Fibroblast of lung (primary cell): ENCODE results near the gene AP1G2. TPM values are rescaled to one million over a fixed set of nuclear protein-coding genes. Genes with fewer than 3 reads are reported as not detected.

Source experiments
- DNase-seq, 2 donors: peaks; one replicate each; pipeline versions ENCODE4 v3.0.0 to v3.0.0-alpha.2; 2010; ENCODE audit warnings: low read depth in 2 of 2
- H2AFZ ChIP-seq: 2 replicates; pipeline ENCODE4 v1.5.1; 2012; ENCODE audit warnings: low read length, control low read depth, inconsistent platforms
- H3K27ac ChIP-seq: 2 replicates; pipeline ENCODE4 v1.5.1; 2011; ENCODE audit warnings: low read length, control low read depth; ENCODE audit not compliant: insufficient read depth
- H3K27me3 ChIP-seq: 2 replicates; pipeline ENCODE4 v1.5.1; 2011; ENCODE audit warnings: mild to moderate bottlenecking, low read length; ENCODE audit not compliant: control insufficient read depth, insufficient read depth
- H3K36me3 ChIP-seq: 2 replicates; pipeline ENCODE4 v1.5.1; 2011; ENCODE audit warnings: low read length; ENCODE audit not compliant: control insufficient read depth, insufficient read depth
- H3K4me1 ChIP-seq: 2 replicates; pipeline ENCODE4 v1.5.1; 2011; ENCODE audit warnings: low read length; ENCODE audit not compliant: control insufficient read depth, insufficient read depth; ENCODE audit errors: extremely low read depth
- H3K4me2 ChIP-seq: 2 replicates; pipeline ENCODE4 v1.5.1; 2011; ENCODE audit warnings: low read length, control low read depth; ENCODE audit not compliant: insufficient read depth; ENCODE audit errors: extremely low read depth
- H3K4me3 ChIP-seq, 4 experiments: fragments of 200-600 bp in 1 of 4; sonication (generic) in 1 of 4; replicated peaks in 1 of 4; 2 replicates each; pipeline ENCODE4 v1.5.1; 2011 to 2016; ENCODE audit warnings: low read length in 4 of 4, low read depth in 3 of 4, mild to moderate bottlenecking in 3 of 4, control low read depth in 2 of 4, inconsistent platforms in 1 of 4, mixed read lengths in 1 of 4; ENCODE audit not compliant: insufficient read depth in 1 of 4; ENCODE audit errors: control extremely low read depth in 1 of 4
- H3K79me2 ChIP-seq: 2 replicates; pipeline ENCODE4 v1.5.1; 2012; ENCODE audit warnings: mild to moderate bottlenecking, low read length, inconsistent platforms; ENCODE audit not compliant: control insufficient read depth, insufficient read depth
- H3K9ac ChIP-seq: 2 replicates; pipeline ENCODE4 v1.5.1; 2011; ENCODE audit warnings: mild to moderate bottlenecking, low read length, control low read depth; ENCODE audit not compliant: insufficient read depth
- H3K9me3 ChIP-seq: 2 replicates; pipeline ENCODE4 v1.5.1; 2012; ENCODE audit warnings: low read depth, low read length; ENCODE audit not compliant: control insufficient read depth, insufficient read depth
- H4K20me1 ChIP-seq: 2 replicates; pipeline ENCODE4 v1.5.1; 2011; ENCODE audit warnings: low read length; ENCODE audit not compliant: control insufficient read depth, insufficient read depth; ENCODE audit errors: extremely low read depth
- CTCF ChIP-seq, 2 donors: IDR thresholded peaks in 1 of 2; conservative IDR thresholded peaks in 1 of 2; 1 replicate in 1 of 2; 2 replicates in 1 of 2; pipeline ENCODE4 v1.5.1; 2011 to 2012; ENCODE audit warnings: low read length in 2 of 2, control low read depth in 1 of 2, inconsistent platforms in 1 of 2, low read depth in 1 of 2, mild to moderate bottlenecking in 1 of 2
- EZH2 ChIP-seq: IDR thresholded peaks from 2 replicates; pipeline ENCODE4 v1.5.1; 2012; ENCODE audit warnings: low read length, control low read depth, mild to moderate bottlenecking; ENCODE audit errors: missing control alignments
- polyA plus RNA-seq, 2 donors: library from polyadenylated mRNA; depleted of rRNA in 1 of 2; stranded (reverse) in 1 of 2; unstranded in 1 of 2; fragments of >200 nt; gene quantifications; 2 replicates each; pipeline ENCODE4 v1.2.1, GENCODE V29; 2011 to 2012; ENCODE audit warnings: missing spikeins in 1 of 2
- total RNA-seq: library from RNA; depleted of rRNA; stranded (reverse); fragments of >200 nt; gene quantifications from 2 replicates; pipeline ENCODE4 v1.2.1, GENCODE V29; 2014

AP1G2 gene
- total and polyA plus RNA-seq, 2 donors (not counting 1 experiment from before 2014, with no cell fraction given) = 7.9 to 9.2 TPM

- no peak overlapping the region for H3K4me2 ChIP-seq
- no peaks in the 10 kb centered on the region for H3K79me2 ChIP-seq
- no peaks in the 10 kb centered on the region for H3K9me3 ChIP-seq
- H3K36me3 ChIP-seq = no peaks in the 10 kb centered on the region
- H3K4me1 ChIP-seq = peaks cover 4% of the 10 kb centered on the region
- no peaks in the 10 kb centered on the region for H4K20me1 ChIP-seq
- no peak overlapping the region for H3K4me3 ChIP-seq
- no peak overlapping the region for H2AFZ ChIP-seq
- no peak overlapping the region for H3K9ac ChIP-seq
- DNase-seq = no peak
- H3K27me3 ChIP-seq = no peaks in the 10 kb centered on the region
- no peak overlapping the region for H3K27ac ChIP-seq
- no peak for TF ChIP-seq EZH2
- TF ChIP-seq CTCF (conservative IDR thresholded peaks at IDR 0.05 in 1 of 2, IDR thresholded peaks at IDR 0.05 in 1 of 2; ENCODE audit: low read depth in 1 of 2, low read length in 2 of 2) = no peak
These were observed 24.2 kb downstream of the AP1G2 start for GRCh38 chr14:23543403-23543802.

- Histone ChIP-seq H3K4me3 (no peak overlapping the region), H3K9ac (no peak overlapping the region), H2AFZ (no peak overlapping the region), H3K36me3 (no peaks in the 10 kb centered on the region), H3K27ac (no peak overlapping the region), H3K4me2 (no peak overlapping the region), H3K9me3 (no peaks in the 10 kb centered on the region), H3K79me2 (no peaks in the 10 kb centered on the region), H3K27me3 (no peaks in the 10 kb centered on the region), H3K4me1 (peaks cover 4% of the 10 kb centered on the region), H4K20me1 (no peaks in the 10 kb centered on the region)
- DNase-seq = no peak
- no peak for TF ChIP-seq CTCF (conservative IDR thresholded peaks at IDR 0.05 in 1 of 2, IDR thresholded peaks at IDR 0.05 in 1 of 2; ENCODE audit: low read depth in 1 of 2, low read length in 2 of 2)
- TF ChIP-seq EZH2 = no peak
These were observed 25.3 kb downstream of the AP1G2 start for GRCh38 chr14:23542261-23542660.

DNA sequence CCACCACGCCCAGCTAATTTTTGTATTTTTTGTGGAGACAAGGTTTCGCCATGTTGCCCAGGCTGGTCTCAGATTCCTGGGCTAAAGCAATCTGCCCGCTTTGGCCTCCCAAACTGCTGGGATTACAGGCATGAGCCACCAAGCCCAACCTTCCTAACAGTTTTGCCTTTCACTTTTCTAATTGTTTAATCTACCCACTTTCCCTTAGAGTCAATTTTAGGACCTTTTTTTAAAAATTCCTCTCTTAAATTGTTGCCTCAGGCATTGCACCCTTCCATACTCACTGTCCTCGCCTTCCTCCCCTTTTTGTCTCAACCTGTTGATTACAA is 27.5 kb downstream of the AP1G2 start:
- H2AFZ ChIP-seq = no peak overlapping the region
- H3K27me3 ChIP-seq = no peaks in the 10 kb centered on the region
- TF ChIP-seq CTCF (conservative IDR thresholded peaks at IDR 0.05 in 1 of 2, IDR thresholded peaks at IDR 0.05 in 1 of 2; ENCODE audit: low read depth in 1 of 2, low read length in 2 of 2) (no peak), EZH2 (no peak)
- peaks cover 4% of the 10 kb centered on the region for H3K4me1 ChIP-seq
- H3K4me2 ChIP-seq = no peak overlapping the region
- no peaks in the 10 kb centered on the region for H3K79me2 ChIP-seq
- DNase-seq = no peak
- no peaks in the 10 kb centered on the region for H3K9me3 ChIP-seq
- H3K4me3 ChIP-seq = no peak overlapping the region
- H3K36me3 ChIP-seq = no peaks in the 10 kb centered on the region
- no peaks in the 10 kb centered on the region for H4K20me1 ChIP-seq
- no peak overlapping the region for H3K9ac ChIP-seq
- no peak overlapping the region for H3K27ac ChIP-seq
